A549 (cell line): ENCODE measurements around the gene GRIN2C.

Experiments
- BHLHE40 ChIP-seq: IDR thresholded peaks from 2 replicates; pipeline ENCODE4 v1.6.1; 2012; ENCODE audit warnings: low read depth, low read length, inconsistent platforms
- CTCF ChIP-seq: fragments of >200 bp; sonication (Bioruptor Twin); formaldehyde crosslinking; IDR thresholded peaks from 3 replicates; pipeline ENCODE4 v1.5.1; 2016
- EHMT2 ChIP-seq: fragments of 200-600 bp; sonication (generic); IDR thresholded peaks from 2 replicates; pipeline ENCODE4 v1.6.1; 2016; ENCODE audit warnings: antibody characterized with exemption, low read depth, mild to moderate bottlenecking, moderate library complexity
- EP300 ChIP-seq, 2 experiments: fragments of >200 bp; sonication (Bioruptor Twin); formaldehyde crosslinking; IDR thresholded peaks; 2 replicates in 1 of 2; 3 replicates in 1 of 2; pipeline ENCODE4 v1.6.1; 2016 to 2017
- HES2 ChIP-seq: fragments of >200 bp; sonication (Bioruptor Twin); formaldehyde crosslinking; IDR thresholded peaks from 2 replicates; pipeline ENCODE4 v1.6.1; 2016
- JUN ChIP-seq, 2 experiments: fragments of >200 bp; sonication (Bioruptor Twin); formaldehyde crosslinking; IDR thresholded peaks; 2 replicates in 1 of 2; 3 replicates in 1 of 2; pipeline ENCODE4 v1.6.1; 2016 to 2017
- MYC ChIP-seq: IDR thresholded peaks from 2 replicates; pipeline ENCODE4 v1.6.1; 2012; ENCODE audit warnings: mild to moderate bottlenecking, inconsistent platforms, low read length, improper control_type of control experiment, borderline replicate concordance
- PHF8 ChIP-seq: fragments of 200-600 bp; sonication (generic); IDR thresholded peaks from 2 replicates; pipeline ENCODE4 v1.6.1; 2016; ENCODE audit warnings: low read depth, mild to moderate bottlenecking, antibody characterized with exemption, moderate library complexity, borderline replicate concordance
- POLR2A ChIP-seq: IDR thresholded peaks from 2 replicates; pipeline ENCODE4 v1.6.1; 2012; ENCODE audit warnings: mild to moderate bottlenecking, low read length
- RAD21 ChIP-seq, 2 experiments: fragments of >200 bp in 1 of 2; sonication (Bioruptor Twin) in 1 of 2; formaldehyde crosslinking in 1 of 2; IDR thresholded peaks in 1 of 2; conservative IDR thresholded peaks in 1 of 2; 2 replicates in 1 of 2; 3 replicates in 1 of 2; pipeline ENCODE4 v1.6.1; 2012 to 2018; ENCODE audit warnings: inconsistent platforms in 1 of 2
- SMC3 ChIP-seq: fragments of >200 bp; sonication (Bioruptor Twin); formaldehyde crosslinking; IDR thresholded peaks from 3 replicates; pipeline ENCODE4 v1.6.1; 2018; ENCODE audit warnings: inconsistent platforms
- TF ChIP-seq, protein P1 (sequence below): fragments of 250-450 bp; sonication (Bioruptor Pico); IDR thresholded peaks from 2 replicates; pipeline ENCODE4 v1.5.0; 2021; ENCODE audit warnings: mild to moderate bottlenecking, moderate library complexity, borderline replicate concordance
- TF ChIP-seq, protein P2 (sequence below): fragments of >200 bp; sonication (Bioruptor Twin); formaldehyde crosslinking; IDR thresholded peaks from 3 replicates; pipeline ENCODE4 v1.6.1; 2016

DNA sequence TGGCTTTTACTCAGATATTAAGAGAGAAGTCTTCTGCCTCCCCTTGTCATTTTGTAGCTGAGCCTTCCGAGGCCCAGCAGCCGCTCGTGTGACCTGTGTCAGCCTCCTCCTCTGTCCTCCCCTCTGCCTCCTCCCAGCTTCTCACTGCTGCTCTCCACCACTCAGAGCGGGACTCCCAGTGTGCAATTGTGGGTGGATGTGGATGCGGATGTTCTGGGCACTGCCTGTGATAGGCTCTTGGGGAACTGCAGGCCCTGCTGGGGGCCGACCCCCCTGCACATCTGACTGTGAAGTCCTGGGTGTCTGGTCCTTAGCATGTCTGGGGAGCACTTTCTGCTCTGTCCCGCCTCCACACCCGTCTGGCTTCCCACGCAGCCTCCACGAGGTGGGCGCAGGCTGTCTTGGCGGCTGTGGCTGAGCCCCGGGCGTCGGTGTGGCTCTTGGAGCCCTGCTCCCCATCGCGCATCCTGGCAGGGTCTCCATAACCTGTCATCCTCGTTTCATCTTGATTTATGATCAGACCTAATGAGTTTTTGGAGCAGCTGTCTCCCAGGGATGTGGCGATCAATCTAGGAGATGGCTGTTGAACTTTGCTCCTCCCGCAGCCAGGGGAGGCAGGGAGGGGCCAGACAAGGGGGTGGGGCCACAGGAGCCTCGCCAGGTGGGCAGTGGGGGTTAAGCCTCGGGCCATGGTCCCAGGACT lies 28.1 kb downstream of the GRIN2C start:
- TF ChIP-seq SMC3 (no peak), POLR2A (no peak), JUN (IDR thresholded peaks at IDR 0.05) (no peak), BHLHE40 (no peak), RAD21 (conservative IDR thresholded peaks at IDR 0.05 in 1 of 2, IDR thresholded peaks at IDR 0.05 in 1 of 2) (no peak), CTCF (no peak), HES2 (no peak), EP300 (IDR thresholded peaks at IDR 0.05) (no peak), EHMT2 (no peak), PHF8 (no peak), MYC (no peak)
- TF ChIP-seq, protein P1, sequence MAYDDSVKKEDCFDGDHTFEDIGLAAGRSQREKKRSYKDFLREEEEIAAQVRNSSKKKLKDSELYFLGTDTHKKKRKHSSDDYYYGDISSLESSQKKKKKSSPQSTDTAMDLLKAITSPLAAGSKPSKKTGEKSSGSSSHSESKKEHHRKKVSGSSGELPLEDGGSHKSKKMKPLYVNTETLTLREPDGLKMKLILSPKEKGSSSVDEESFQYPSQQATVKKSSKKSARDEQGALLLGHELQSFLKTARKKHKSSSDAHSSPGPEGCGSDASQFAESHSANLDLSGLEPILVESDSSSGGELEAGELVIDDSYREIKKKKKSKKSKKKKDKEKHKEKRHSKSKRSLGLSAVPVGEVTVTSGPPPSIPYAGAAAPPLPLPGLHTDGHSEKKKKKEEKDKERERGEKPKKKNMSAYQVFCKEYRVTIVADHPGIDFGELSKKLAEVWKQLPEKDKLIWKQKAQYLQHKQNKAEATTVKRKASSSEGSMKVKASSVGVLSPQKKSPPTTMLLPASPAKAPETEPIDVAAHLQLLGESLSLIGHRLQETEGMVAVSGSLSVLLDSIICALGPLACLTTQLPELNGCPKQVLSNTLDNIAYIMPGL (CRISPR knock-in tag) = no peak
- TF ChIP-seq, protein P2, sequence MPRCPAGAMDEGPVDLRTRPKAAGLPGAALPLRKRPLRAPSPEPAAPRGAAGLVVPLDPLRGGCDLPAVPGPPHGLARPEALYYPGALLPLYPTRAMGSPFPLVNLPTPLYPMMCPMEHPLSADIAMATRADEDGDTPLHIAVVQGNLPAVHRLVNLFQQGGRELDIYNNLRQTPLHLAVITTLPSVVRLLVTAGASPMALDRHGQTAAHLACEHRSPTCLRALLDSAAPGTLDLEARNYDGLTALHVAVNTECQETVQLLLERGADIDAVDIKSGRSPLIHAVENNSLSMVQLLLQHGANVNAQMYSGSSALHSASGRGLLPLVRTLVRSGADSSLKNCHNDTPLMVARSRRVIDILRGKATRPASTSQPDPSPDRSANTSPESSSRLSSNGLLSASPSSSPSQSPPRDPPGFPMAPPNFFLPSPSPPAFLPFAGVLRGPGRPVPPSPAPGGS = no peak
